HG03520 (cell line): Measurements from ENCODE around the gene ZBTB8A.
"Not testable (repeated sequence)": the region's sequence is repeated elsewhere in the genome, so short reads cannot be mapped to it uniquely, and the experiment has no call there.

Source experiments
- ATAC-seq: cut with Tn5 transposase; IDR thresholded peaks from one replicate; pipeline ENCODE4 v1.9.1; 2021; ENCODE audit warnings: mild to moderate bottlenecking, moderate library complexity; ENCODE audit not compliant: unreplicated experiment

Gene ZBTB8A

DNA sequence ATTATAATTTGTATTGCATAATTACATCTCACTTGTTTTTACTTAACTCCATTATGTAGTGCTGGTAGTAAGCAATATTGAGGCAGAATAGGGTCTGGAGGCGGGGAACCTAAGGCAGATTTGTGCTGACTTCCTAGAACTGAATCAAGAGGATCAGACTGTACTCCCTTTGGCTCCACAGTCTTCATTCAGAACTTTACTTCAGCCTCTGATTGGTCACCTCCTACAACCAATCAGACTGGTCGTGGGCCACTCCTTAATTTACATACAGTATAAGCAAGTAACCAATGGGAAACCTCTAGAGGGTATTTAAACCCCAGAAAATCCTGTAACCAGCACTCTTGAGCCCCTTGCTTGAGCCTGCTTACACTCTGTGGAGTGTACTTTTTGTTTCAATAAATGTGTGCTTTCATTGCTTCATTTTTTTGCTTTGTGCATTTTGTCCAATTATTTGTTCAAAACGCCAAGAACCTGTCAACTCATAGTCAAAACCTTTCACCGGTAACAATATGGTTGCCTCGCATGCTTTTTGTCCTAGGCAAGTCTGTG is 79.5 kb downstream of the ZBTB8A start:
- no peak for ATAC-seq

DNA sequence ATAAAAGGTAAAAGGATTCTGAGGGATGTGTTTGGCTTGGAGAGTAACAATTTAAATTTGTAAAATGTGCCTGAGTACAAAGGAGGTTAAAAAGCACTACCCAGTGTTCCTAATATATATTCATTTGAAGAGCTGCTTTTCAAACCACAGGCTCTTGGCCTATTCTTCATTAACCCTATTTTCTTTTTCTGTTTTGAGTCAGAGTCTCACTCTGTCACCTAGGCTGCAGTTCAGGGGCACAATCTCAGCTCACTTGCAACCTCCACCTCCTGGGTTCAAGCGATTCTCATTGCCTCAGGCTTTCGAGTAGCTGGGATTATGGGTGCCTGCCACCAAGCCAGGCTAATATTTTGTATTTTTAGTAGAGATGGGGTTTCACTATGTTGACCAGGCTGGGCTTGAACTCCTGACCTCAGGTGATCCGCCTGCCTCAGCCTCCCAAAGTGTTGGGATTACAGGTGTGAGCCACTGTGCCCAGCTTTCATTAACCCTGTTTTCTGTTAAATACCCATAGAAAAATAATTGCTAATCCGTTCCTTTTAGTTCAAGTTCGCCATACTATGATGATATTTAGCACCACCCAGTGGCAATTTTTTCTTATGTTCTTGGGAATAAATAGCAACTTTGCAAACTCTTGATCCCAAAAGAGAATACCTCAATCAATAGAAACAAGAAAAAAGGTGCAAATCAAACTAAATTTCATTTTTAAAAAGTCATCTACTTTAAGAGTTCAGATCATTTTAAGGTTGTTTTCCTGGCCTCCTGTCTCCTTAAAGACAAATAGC is 80.7 kb downstream of the ZBTB8A start:
- no peak for ATAC-seq

DNA sequence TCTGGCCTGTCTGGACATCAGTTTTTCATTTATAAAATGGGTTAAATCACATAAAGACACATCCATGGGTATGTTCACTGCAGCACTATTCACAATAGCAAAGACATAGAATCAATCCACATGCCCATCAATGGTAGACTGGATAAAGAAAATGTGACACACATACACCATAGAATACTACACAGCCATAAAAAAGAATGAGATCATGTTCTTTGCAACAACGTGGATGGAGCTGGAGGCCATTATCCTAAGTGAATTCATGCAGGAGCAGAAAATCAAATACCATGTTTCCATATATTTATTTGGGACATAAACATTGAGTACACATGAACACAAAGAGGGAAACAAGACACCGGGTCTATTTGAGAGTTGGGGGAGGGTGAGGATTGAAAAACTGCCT is 83.0 kb downstream of the ZBTB8A start:
- no peak for ATAC-seq

DNA sequence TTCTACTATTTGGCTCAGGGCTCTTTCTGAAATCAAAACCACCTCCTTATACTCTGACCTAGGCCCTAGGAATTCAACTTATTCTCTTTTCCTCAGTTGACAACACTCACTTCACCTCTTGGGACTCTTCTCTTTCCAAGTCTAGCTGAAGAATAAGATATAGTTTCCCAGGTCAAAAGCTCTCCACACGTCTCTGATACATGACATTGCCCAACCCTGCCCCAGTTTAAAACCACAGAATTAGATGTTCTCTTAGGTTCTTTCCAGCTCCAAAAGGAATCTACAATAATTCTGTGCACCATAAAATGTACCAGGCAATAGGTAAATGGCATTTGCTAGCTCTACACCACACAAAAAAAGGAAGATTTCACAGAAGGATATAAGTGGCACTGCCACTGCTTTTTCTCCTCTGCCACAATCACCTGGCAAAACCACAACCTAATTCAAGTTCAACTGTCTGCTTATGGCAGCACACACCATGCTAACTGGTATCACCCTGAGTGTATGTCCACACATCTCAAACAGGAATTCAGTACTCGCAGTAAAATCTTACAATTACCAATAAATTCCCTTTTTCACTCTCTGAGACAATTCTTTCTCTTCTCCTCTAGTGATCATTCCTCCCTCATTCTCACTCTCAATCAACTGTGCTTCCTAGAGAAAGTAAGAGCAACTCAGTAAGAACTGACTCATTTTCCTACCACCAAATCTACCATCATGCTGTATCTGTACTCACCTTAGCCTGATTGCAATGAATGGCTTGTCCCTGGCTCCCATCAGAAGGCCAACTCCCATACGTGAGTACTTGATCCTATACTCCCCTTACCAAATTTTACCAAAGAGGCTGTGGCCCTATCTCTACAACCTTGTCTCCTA is 83.8 kb downstream of the ZBTB8A start:
- ATAC-seq = no peak

DNA sequence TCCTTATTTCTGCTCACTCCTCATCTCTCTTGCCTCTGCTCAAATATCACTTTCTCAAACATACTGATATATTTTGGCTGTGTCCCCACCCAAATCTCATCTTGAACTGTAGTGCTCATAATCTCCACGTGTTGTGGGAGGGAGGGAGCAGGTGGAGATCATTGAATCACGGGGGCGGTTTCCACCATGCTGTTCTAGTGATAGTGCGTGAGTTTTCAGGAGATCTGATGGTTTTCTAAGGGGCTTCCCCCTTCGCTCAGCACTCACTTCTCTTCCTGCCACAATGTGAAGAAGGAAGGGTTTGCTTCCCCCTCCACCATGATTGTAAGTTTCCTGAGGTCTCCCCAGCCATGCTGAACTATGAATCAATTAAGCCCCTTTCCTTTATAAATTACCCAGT is 84.5 kb downstream of the ZBTB8A start:
- ATAC-seq = no peak

DNA sequence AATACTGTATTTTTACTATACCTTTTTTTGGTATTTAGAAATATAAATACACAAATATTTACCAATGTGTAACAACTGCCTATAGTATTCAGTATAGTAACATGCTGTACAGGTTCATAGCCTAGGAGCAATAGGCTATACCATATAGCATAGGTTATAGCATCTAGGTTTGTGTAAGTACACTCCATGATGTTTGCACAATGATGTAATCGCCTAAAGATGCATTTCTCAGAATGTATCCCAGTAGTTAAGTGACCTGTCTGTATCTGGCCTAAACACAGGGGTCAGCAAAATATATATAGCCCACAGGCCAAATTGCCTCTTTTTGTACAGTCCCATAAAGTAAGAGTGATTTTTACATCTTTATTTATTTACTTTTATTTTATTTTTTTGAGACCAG is 86.9 kb downstream of the ZBTB8A start:
- no peak for ATAC-seq

DNA sequence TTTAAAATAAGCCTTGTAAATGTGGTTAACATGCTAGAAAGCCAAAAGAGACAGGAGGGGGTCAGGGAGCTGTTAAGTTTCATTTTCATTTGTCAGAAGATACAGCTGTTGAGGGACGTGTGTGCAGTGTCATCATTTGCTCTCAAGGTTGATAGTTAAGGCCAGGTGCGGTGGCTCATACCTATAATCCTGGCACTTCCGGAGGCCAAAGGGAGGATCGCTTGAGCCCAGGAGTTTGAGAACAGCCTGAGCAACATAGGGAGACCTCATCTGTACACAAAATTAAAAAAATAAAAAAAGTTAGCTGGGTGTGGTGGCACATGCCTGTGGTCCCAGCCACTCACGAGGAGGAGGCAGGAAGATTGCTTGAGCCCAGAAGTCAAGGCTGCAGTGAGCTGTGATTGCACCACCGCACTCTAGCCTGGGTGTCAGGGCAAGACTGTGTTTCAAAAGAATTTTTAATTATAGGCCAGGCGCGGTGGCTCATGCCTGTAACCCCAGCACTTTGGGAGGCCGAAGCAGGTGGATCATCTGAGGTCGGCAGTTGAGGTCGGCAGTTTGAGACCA is 88.5 kb downstream of the ZBTB8A start:
- no peak for ATAC-seq

DNA sequence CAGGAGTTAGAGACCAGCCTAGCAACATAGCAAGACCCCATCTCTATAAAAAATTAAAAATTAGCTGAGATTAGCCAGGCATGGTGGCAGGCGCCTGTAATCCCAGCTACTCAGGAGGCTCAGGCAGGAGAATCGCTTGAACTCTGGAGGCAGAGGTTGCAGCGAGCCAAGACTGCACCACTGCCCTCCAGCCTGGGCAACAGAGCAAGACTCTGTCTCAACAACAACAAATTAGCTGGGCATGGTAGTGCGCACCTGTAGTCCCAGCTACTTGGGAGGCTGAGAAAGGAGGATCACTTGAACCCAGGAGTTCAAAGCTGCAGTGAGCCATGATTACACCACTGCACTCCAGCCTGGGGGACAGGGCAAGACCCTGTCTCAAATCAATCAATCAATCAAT is 90.9 kb downstream of the ZBTB8A start:
- not testable (repeated sequence) for ATAC-seq

DNA sequence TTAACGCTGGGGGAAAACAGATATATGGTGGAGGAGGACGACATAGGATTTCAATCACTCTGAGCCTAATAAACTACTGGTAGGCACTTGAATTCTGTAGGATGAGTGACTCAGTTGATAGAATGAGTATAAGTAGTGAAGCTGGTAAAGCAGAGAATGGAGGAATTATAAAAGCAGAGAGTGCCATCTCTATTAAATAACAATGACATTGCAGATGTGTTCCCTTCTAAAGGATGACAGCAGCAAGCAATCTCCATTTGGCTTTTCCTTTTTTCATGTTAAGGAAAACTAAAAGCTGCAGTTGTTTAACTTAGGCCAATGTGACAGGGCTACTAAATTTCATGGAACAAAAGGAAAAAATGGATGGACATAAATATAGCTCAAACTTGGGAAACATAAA is 93.6 kb downstream of the ZBTB8A start:
- no peak for ATAC-seq

DNA sequence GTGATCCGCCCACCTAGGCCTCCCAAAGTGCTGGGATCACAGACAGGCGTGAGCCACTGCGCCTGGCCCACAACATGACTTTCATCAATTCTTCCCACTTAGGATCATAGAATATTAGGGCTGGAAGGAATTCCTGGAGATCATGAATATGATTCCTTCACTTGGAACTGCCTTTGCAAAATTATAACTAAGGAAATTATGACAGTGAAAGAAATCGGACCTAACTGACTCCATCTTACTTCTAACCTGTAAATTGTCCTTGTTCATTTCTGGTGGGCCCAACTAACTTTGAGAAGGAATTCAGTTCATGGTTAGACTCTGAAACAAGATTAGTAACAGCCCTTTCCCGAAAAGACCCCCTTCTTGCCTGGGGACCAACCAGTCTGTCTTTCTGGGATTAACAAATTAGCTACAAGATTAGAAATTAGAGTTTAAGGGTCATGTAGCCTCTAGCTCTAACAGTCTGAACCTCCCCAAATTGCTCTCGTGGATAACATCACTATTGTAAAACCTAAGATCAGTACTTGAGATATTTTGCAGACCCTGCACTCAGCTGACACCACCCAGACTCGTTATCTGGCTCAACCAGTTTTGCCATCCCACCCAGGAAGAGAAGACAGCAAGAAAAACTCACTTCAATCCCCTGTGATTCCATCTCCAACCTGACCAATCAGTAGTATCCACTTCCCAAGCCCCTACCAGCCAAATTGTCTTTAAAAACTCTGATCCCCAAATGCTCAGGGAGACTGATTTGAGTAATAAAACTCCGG is 96.5 kb downstream of the ZBTB8A start:
- no peak for ATAC-seq

DNA sequence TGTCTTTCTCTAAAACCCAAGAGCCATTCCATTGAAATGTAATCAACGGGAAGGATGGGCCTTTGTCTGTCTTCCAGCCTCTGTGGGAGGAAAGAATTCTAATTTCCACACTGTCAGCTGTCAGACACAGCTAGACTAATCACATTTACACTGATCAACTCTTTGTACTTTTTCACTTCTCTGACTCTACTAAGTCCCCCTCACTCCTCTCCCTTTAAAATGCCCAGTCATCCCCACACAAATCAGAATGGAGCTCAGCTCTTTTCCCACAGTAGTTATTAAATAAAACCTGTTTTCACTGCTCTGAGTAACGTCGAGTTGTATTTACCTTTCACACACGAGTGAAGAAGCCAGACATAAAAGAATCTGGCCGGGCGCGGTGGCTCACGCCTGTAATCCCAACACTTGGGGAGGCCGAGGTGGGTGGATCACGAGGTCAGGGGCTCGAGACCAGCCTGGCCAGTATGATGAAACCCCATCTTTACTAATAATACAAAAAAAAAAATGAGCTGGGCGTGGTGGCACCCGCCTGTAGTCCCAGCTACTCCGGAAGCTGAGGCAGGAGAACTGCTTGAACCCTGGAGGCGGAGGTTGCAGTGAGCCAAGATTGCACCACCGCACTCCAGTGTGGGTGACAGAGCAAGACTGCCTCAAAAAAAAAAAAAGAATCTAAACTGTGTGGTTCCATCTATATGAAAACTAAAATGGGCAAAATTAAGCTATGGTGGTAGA is 97.9 kb downstream of the ZBTB8A start:
- ATAC-seq = no peak

DNA sequence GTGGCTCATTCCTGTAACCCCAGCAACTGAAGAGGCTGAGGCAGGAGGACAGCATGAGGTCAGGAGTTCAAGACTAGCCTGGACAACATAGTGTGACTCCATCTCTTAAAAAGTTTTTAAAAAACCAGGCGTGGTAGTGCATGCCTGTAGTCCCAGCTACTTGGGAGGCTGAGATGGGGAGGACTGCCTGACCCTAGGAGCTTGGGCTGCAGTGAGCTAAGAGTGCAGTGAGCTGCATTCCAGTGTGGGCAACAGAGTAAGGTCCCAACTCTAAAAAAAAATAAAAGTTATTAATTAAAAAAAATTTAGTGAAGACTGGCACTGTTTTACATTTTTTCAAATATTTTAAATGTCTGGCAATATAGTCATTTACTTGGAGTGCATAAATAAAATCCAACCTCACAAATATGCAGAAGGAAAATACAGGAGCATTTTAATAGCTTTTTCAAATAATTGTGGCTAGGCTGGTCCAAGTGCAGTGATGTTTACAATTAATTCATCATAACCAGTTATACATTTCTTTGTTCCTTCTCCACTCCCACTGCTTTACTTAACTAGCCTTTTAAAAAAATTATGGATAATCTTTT is 100.4 kb downstream of the ZBTB8A start:
- no peak for ATAC-seq

DNA sequence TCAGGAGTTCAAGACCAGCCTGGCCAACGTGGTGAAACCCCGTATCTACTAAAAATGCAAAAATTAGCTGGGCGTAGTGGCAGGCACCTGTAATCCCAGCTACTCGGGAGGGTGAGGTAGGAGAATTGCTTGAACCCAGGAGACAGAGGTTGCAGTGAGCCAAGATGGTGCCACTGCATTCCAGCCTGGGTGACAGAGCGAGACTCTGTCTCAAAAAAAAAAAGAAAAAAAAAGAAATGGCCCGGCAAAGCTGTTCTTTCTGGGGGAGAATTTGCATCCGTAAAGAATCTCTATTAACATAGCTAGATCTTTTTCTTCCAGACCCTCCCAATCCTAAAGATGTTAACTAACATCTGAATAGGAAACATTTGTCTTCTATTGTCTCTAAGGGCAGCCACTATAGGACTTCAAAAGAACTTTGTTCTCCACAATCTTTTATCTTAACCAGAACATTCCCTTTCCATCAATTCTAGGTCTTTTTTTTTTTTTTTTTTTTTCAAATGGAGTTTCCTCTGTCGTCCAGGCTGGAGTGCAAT is 103.1 kb downstream of the ZBTB8A start:
- not testable (repeated sequence) for ATAC-seq

DNA sequence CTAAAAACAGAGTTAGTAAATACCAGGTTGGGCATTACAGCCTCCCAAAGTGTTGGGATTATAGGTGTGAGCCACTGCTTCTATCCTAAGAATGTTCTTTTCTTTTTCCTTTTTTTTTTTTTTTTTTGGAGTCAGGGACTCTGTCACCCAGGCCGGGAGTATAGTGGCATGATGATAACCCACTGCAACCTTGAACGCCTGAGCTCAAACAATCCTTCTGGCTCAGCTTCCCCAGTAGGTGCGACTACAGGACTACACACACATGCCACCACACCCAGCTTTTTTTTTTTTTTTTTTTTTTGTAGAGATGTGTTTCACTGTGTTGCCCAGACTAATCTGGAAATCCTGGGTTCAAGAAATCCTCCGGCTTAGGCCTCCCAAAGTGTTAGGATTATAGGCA is 105.2 kb downstream of the ZBTB8A start:
- no peak for ATAC-seq

DNA sequence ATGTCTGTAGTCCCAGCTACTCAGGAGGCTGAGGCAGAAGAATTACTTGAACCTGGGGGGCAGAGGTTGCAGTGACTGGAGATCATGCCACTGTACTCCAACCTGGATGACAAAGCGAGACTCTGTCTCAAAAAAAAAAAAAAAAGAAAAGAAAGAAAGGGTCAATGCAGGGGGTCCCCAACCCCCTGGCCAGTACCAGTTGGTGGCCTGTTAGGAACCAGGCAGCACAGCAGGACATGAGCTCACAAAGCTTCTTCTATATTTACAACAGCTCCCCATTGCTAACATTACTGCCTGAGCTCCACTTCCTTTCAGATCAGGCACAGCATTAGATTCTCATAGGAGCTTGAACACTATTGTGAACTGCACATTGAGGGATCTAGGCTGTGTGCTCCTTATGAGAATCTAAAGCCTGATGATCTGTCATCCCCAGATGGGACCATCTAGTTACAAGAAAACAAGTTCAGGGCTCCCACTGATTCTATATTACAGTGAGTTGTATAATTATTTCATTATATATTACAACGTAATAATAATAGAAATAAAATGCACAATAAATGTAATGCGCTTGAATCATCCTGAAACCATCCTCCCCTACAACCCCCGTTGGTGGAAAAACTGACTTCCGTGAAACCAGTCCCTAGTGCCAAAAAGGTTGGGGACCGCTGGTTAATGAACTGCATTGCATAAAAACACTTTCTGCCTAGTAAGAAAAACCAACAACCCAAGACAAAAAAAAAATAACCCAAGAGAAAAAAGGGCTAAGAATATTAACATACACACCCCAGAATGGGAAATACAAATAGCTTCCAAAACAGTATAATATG is 108.3 kb downstream of the ZBTB8A start:
- ATAC-seq = no peak

DNA sequence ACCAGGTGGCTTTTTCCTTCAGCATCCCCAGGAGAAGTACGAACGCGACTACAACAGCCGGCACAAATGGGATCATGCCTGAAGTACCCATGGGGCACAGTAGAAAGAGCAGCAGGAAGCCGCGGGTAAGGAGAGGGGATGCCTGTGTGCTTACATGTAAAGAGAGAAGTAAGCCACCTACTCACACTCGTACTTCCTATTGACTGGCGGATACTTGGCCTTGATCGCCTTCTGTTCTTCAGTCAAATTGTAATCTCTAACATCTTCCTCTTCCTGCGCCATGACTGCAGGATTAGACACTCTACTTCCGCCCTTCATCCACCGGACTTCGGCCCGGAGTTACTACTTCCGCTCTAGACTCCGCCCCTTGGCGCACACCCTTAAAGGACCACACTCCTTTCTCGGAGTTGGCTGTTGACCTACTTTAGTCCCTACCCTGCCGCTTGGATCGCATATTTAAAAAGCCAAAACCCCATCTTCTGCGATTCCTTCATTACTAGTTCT is 111.1 kb downstream of the ZBTB8A start, which contains the start of gene ZBTB8OS:
Gene ZBTB8OS, minus strand, starts transcription at position 303 of the 504 bp plus-strand sequence. Its CDS starts 21 bp downstream, at position 282.
- peak; percentile 62 for ATAC-seq

DNA sequence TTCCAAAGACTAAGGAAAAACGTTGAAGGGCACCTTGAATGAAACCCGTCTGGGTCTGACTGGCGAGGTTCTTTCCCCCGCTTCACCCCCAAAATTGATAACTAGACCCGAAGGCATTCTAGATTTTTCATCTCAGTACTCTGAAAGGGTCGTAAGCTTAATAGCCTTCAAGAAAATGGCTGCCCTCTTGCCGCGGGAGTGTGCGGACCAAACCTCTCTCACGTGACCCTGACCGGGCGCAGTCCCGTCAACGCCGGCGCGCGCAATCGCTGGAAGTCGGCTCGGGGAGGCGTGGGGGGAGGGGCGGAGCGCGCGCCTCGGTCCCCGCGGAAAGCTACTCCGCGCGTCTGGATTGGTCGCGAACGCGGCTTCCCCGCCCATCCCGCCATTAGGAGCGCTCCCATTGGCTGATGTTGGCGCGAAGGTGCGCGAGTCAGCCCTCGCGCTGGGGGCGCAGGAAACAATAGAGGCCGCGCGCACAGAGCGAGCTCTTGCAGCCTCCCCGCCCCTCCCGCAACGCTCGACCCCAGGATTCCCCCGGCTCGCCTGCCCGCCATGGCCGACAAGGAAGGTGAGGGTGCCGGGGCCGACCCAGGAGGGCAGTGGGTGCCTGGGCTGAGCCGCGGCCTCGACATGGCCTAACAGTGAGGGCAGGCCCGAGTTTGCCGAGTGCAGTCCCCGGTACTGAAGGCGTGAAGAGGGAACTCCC is 111.7 kb downstream of the ZBTB8A start, which contains the start of gene RBBP4:
Gene RBBP4, plus strand, starts transcription at position 457 of the 709 bp plus-strand sequence. Its CDS starts 99 bp downstream, at position 556.
- ATAC-seq = peak; percentile 71
